Uterus (tissue), 2 donors: Measurements from ENCODE around the gene CXorf58.

Experiments used
- POLR2A ChIP-seq, 2 donors: fragments of 450-650 bp; IDR thresholded peaks; one replicate each; pipeline ENCODE4 v1.6.1; 2016; ENCODE audit warnings: antibody characterized with exemption in 2 of 2, mild to moderate bottlenecking in 1 of 2, moderate library complexity in 1 of 2
- TF ChIP-seq, protein P1 (sequence below), 4 experiments: fragments of 200-600 bp in 2 of 4; fragments of 450-650 bp in 2 of 4; sonication (generic) in 2 of 4; IDR thresholded peaks; one replicate each; pipeline ENCODE4 v1.5.1; 2016 to 2019; ENCODE audit warnings: antibody characterized with exemption in 4 of 4, mild to moderate bottlenecking in 2 of 4, moderate library complexity in 1 of 4

DNA sequence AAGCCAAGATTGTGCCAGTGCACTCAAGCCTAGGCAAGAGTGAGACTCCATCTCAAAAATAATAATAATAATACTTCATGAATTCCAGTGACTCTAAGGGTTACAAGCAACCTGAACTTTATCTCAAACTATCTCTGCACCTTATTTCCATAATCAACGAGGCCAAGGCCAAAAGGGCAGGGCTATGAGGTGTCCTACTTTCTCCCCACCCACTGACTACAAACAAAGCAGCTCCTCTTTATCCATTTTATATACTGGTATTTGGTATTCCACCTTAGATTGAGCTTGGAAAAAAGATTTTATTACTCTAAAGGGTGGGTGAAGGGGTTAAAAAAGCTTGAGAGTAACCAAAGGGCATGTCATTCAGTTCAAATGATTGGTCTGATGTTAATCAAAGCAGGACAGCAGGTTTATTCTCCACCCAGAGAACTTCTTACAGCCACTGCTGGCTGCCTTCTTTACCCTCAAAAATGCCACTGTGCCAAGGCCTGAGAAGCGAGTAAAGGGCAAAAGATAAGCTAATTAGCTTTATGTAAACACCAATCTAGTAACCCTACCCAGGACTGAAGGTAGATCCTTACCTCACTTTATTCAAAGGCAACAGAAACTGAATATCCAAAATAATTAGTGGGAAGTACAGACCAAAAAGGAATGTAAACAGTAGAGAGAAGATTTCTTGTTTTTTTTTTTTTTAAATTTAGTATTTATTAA is 28.3 kb upstream of the CXorf58 start:
- TF ChIP-seq, protein P1, sequence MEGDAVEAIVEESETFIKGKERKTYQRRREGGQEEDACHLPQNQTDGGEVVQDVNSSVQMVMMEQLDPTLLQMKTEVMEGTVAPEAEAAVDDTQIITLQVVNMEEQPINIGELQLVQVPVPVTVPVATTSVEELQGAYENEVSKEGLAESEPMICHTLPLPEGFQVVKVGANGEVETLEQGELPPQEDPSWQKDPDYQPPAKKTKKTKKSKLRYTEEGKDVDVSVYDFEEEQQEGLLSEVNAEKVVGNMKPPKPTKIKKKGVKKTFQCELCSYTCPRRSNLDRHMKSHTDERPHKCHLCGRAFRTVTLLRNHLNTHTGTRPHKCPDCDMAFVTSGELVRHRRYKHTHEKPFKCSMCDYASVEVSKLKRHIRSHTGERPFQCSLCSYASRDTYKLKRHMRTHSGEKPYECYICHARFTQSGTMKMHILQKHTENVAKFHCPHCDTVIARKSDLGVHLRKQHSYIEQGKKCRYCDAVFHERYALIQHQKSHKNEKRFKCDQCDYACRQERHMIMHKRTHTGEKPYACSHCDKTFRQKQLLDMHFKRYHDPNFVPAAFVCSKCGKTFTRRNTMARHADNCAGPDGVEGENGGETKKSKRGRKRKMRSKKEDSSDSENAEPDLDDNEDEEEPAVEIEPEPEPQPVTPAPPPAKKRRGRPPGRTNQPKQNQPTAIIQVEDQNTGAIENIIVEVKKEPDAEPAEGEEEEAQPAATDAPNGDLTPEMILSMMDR (IDR thresholded peaks at IDR 0.05): no peak
- no peak for TF ChIP-seq POLR2A (IDR thresholded peaks at IDR 0.05)
